ENCODE measurements around the gene ATP5PD. TPM values are rescaled to one million over a fixed set of nuclear protein-coding genes. Genes with fewer than 3 reads are reported as not detected.

Gene ATP5PD
- total RNA-seq, 1 donor = 513 TPM

DNA sequence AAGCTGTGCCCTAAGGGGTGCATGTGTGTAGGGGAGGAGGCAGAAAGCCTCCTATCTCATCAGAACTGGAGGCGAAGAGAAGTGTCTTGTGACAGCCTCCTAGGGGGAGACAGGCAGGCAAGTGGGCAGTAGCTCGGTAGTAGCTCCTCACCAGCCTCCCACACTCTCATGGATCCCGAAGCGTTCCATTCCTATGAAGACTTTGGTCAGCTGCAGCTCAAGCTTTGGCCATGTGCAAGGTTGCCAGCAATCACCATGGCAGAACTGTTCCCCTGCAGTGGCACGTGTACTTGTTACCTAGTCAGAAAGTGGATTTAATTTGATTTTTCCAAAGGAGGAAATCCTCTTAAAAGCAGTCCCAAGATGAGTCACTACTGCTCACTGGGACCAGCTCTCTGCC is 27.6 kb downstream of the ATP5PD start:
- no peak overlapping the region for H3K4me3 ChIP-seq (ENCODE audit: low read depth, low read length)
- DNase-seq (ENCODE audit: low read depth) = no peak
- TF ChIP-seq, protein P1, sequence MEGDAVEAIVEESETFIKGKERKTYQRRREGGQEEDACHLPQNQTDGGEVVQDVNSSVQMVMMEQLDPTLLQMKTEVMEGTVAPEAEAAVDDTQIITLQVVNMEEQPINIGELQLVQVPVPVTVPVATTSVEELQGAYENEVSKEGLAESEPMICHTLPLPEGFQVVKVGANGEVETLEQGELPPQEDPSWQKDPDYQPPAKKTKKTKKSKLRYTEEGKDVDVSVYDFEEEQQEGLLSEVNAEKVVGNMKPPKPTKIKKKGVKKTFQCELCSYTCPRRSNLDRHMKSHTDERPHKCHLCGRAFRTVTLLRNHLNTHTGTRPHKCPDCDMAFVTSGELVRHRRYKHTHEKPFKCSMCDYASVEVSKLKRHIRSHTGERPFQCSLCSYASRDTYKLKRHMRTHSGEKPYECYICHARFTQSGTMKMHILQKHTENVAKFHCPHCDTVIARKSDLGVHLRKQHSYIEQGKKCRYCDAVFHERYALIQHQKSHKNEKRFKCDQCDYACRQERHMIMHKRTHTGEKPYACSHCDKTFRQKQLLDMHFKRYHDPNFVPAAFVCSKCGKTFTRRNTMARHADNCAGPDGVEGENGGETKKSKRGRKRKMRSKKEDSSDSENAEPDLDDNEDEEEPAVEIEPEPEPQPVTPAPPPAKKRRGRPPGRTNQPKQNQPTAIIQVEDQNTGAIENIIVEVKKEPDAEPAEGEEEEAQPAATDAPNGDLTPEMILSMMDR (IDR thresholded peaks at IDR 0.05; ENCODE audit: insufficient read depth, low read length) = no peak

DNA sequence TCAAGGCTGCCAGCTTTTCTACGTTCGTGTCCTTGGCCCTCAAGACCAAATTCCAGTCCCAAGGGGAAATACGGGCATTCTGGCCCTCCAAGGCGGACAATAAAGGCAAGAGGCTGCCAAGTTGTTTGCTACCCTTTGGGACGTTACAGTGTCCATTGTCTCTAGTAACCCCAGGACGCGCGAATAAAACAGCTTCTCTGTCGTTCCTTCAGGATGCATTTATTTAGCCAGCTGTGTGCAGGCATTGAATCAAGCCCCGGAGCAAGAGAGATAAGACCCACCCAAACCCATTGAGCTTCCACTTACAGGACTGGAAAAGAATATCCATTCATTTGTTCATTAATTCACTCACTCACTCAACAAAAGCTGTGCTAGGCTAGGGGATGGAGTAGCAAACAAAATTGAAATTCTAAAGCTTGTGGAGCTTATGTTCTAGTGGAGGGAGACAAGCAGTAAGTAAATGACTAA is 33.6 kb downstream of the ATP5PD start:
- peak overlapping the region; percentile 84 for H3K4me3 ChIP-seq (ENCODE audit: low read depth, low read length)
- DNase-seq (ENCODE audit: low read depth) = no peak
- TF ChIP-seq, protein P1 (IDR thresholded peaks at IDR 0.05; ENCODE audit: insufficient read depth, low read length) = no peak

DNA sequence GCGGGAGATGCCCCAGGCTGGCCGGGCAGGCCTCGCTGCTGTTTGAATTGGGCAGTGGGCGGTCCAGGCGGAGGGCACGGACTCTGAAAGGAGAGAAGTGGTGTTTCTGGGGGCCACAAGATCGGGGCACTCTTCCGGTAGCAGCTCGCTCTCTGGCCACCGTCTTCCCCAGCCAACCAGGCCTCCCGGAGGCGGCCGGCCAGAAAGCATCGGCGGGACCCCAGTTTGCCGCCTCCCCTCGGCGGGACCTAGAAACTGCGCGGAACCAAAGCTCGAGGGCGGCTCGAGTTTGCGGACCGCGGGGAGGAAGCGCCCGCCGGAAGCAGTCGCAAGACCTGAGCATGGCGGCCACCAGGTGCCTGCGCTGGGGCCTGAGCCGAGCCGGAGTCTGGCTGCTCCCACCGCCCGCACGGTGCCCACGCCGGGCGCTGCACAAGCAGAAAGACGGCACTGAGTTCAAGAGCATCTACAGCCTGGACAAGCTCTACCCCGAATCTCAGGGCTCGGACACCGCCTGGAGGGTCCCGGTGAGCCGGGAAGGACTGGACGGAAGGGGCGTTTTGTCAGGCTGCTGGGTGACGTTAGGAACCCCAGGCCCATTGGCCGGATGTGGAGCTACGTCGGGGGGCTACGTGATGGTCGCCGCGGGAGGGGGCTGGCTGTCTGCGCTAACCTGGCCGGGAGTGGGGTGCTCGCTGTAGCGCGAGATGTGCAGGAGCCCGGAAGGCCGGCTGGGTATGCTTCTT is 34.2 kb downstream of the ATP5PD start, which contains the start of gene MRPL58:
MRPL58 (plus strand) TSS at position 325 of the 746 bp plus-strand sequence; CDS start at position 342, 17 bp downstream.
- H3K4me3 ChIP-seq (ENCODE audit: low read depth, low read length) = peak within 1 kb of the TSS; percentile 84
- TF ChIP-seq, protein P1 (IDR thresholded peaks at IDR 0.05; ENCODE audit: insufficient read depth, low read length) = peak; percentile 69
- peak; percentile 81 for DNase-seq (ENCODE audit: low read depth)

DNA sequence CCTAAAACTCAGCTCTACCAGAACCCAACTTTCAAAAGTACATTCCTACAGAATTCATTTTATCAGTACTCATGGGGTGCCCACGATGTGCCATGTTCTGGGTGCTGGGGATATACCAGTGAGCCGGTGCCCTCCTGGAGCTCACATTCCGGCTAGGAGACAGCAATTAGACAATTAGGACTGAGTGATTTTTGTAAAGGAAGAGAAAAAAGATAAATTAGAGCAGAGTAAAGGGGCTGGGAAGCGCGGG is 34.7 kb downstream of the ATP5PD start:
- DNase-seq (ENCODE audit: low read depth) = no peak
- TF ChIP-seq, protein P1 (IDR thresholded peaks at IDR 0.05; ENCODE audit: insufficient read depth, low read length) = no peak
- peak overlapping the region; percentile 84 for H3K4me3 ChIP-seq (ENCODE audit: low read depth, low read length)

DNA sequence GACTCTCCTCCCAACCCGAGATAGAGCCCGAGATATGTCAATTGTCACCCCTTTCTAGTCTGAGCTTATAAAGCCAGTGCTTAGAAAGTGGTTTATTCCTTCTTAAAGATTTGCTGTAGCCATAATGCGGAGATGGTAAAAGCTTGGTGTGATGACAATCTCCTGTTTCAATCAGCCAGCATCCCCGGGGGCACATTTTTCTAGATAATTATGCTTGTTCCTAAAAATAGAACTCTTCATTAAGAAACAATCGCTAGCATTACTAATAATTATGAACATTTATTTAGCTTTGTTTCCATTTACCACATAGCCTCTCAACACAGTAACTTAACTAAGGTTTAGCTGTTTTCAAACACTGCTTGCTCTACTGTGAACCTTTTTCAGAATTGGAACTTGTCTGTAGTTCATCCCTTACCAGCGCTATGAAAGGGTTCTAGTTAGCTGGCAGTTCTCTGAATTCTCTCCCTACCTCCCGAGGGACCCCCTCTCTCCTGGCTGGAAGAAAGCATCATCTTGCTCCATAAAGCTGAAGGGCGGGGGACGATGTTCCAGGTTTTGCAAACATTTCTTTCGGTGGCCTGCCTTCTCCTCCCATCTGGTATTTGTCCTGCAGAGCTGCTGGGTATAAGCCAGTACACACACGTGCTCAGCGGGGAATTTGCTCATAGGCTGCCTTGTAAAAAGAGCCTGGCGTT is 35.2 kb downstream of the ATP5PD start:
- TF ChIP-seq, protein P1 (IDR thresholded peaks at IDR 0.05; ENCODE audit: insufficient read depth, low read length) = no peak
- peak; percentile 85 for DNase-seq (ENCODE audit: low read depth)
- H3K4me3 ChIP-seq (ENCODE audit: low read depth, low read length) = peak overlapping the region; percentile 84

DNA sequence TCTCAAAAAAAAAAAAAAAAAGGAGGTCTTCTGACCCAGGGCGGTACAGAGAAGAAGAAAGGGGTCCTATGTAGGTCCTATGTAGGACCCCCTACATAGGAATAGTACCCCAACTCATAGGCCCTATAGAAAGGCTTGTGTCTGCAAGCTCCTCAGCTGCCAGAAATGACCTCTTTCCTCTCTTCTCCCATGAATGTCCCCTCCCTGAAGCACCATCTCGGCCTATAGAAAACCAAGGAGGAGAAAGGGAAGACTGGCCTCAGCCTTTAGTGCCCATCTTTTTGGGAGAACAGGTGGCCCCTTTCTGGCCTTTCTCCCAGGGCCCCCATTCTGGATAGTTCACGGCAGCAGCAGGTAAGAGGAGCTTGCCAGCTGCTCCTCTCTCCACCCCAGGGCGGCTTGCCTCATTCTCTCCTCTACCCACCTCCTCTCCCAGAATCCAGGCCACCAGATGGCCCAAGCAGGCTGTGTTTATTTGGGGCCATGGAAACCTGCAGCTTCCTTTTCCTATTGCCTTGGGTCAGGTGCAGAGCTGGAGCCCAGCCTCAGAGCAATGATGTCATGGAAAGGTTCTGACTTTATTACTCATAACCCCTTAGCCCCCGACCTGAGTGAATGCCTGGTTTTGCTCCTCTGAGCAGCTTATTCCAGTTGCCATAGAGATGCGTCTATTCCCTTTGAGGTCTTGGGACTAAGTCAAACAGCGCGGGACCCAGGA is 35.9 kb downstream of the ATP5PD start:
- TF ChIP-seq, protein P1 (IDR thresholded peaks at IDR 0.05; ENCODE audit: insufficient read depth, low read length) = no peak
- H3K4me3 ChIP-seq (ENCODE audit: low read depth, low read length) = no peak overlapping the region
- peak; percentile 36 for DNase-seq (ENCODE audit: low read depth)

All from fibroblast of the aortic adventitia (primary cell).